ENCODE data around the gene SFT2D3.

DNA sequence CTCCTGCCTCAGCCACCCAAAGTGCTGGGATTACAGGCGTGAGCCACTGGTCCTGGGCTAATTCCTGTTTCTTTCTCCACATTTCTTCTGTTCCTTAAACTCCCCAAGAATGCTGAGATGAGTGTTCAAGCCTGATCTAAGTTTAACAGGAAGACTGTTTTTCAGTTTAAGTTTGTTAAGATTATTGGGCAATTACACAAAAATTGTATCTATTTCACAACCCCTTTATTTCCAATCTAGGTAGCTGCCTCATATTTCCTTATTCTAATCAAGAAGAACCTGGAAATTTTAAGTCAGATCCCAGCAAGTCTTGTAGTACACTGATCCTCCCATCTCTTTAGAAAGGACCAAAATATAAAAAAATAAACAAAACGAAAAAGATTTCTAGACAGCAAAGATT, 11.7 kb downstream of the SFT2D3 start:
- TF ChIP-seq, protein P1, sequence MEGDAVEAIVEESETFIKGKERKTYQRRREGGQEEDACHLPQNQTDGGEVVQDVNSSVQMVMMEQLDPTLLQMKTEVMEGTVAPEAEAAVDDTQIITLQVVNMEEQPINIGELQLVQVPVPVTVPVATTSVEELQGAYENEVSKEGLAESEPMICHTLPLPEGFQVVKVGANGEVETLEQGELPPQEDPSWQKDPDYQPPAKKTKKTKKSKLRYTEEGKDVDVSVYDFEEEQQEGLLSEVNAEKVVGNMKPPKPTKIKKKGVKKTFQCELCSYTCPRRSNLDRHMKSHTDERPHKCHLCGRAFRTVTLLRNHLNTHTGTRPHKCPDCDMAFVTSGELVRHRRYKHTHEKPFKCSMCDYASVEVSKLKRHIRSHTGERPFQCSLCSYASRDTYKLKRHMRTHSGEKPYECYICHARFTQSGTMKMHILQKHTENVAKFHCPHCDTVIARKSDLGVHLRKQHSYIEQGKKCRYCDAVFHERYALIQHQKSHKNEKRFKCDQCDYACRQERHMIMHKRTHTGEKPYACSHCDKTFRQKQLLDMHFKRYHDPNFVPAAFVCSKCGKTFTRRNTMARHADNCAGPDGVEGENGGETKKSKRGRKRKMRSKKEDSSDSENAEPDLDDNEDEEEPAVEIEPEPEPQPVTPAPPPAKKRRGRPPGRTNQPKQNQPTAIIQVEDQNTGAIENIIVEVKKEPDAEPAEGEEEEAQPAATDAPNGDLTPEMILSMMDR (IDR thresholded peaks at IDR 0.05): no peak
- no peak for TF ChIP-seq EZH2 (IDR thresholded peaks at IDR 0.05; ENCODE audit: borderline replicate concordance, insufficient read depth, low read depth, low read length, poor library complexity, severe bottlenecking)
